Activated CD4-positive, alpha-beta T cell treated with anti-CD3 and anti-CD28 coated beads for 36 hours (primary cell): ENCODE data around the gene ENPP6. TPM values are rescaled to one million over a fixed set of nuclear protein-coding genes. Genes with fewer than 3 reads are reported as not detected.

Experiments used
- ATAC-seq: fragments of 200-7000 bp; cut with Tn5 transposase; one replicate; pipeline ENCODE4 v1.10.0; 2021; ENCODE audit warnings: mild to moderate bottlenecking, moderate library complexity
- CTCF ChIA-PET: fragments of 350-600 bp; sonication (Branson Sonifier 250); formaldehyde crosslinking; loops from one replicate; lab custom pipeline; 2021; ENCODE audit warnings: antibody characterized with exemption; lab: Charles Lee
- POLR2A ChIA-PET: fragments of 350-600 bp; sonication (Branson Sonifier 250); formaldehyde crosslinking; loops from one replicate; lab custom pipeline; 2021; ENCODE audit warnings: antibody characterized with exemption, inconsistent platforms; lab: Charles Lee
- DNase-seq: peaks from one replicate; pipeline ENCODE4 v3.0.0-alpha.2; 2020
- H3K27ac Mint-ChIP-seq: one replicate; pipeline ENCODE4 v1.8.0; 2021; ENCODE audit warnings: mixed read lengths
- H3K27me3 Mint-ChIP-seq: one replicate; pipeline ENCODE4 v1.8.0; 2021; ENCODE audit warnings: mixed read lengths
- H3K36me3 Mint-ChIP-seq: one replicate; pipeline ENCODE4 v1.8.0; 2021; ENCODE audit warnings: low read depth, mixed read lengths
- H3K4me1 Mint-ChIP-seq: one replicate; pipeline ENCODE4 v1.8.0; 2021; ENCODE audit warnings: mixed read lengths
- H3K4me3 Mint-ChIP-seq: one replicate; pipeline ENCODE4 v1.8.0; 2021; ENCODE audit warnings: mild to moderate bottlenecking, moderate library complexity, mixed read lengths
- H3K9me3 Mint-ChIP-seq: one replicate; pipeline ENCODE4 v1.8.0; 2021; ENCODE audit warnings: low read depth, mixed read lengths
- intact Hi-C, 2 experiments: fragments of 100-400 bp; cut with DNase I in 1 of 2; cut with micrococcal nuclease in 1 of 2; formaldehyde crosslinking; loops; one replicate each; pipeline versions ENCODE4 v1.14.2 to v1.15.1; 2022 to 2024; cut with DNase I, micrococcal nuclease
- total RNA-seq, 2 experiments: library from RNA; stranded (reverse); gene quantifications; one replicate each; pipeline ENCODE4 v1.2.3, GENCODE V29; 2021

ENPP6 gene
- total RNA-seq, 2 experiments from 2014 or later = 0.05 TPM; not detected in 1

GRCh38 chr4:184237612-184238011 is 19.9 kb upstream of the ENPP6 start:
- peak overlapping the region; percentile 9 for H3K4me3 Mint-ChIP-seq
- POLR2A ChIA-PET = interaction anchor here (0.6 to 1.1 kb wide), 7 partner anchors 13 to 895 kb away, joined by 3 to 6 read pairs (median 3); partner anchors contain the start of gene CENPU
- H3K9me3 Mint-ChIP-seq = peaks cover 3% of the 10 kb centered on the region
- ATAC-seq = peak; percentile 97
- DNase-seq = peak; percentile 73
- peak overlapping the region; percentile 84 for H3K27ac Mint-ChIP-seq
- no peaks in the 10 kb centered on the region for H3K36me3 Mint-ChIP-seq
- CTCF ChIA-PET = interaction anchor here (0.6 to 1.7 kb wide), 7 partner anchors 9 to 582 kb away, joined by 3 to 11 read pairs (median 3); no protein-coding TSS in a partner anchor
- intact Hi-C loops = loop anchor here in 1 of 2 experiments (1.0 to 10.0 kb wide), 7 partner anchors 45 to 733 kb away; partner anchors contain the start of genes CENPU, ING2, RWDD4 and TRAPPC11
- no peaks in the 10 kb centered on the region for H3K27me3 Mint-ChIP-seq
- peaks cover 28% of the 10 kb centered on the region for H3K4me1 Mint-ChIP-seq

- ChIA-PET CTCF (interaction anchor here (0.8 to 1.5 kb wide), 5 partner anchors 9 to 202 kb away, joined by 3 to 5 read pairs (median 3); partner anchors contain the start of gene ENPP6), POLR2A (no interaction called here)
- intact Hi-C loops = loop anchor here in 1 of 2 experiments (5.0 to 10.0 kb wide), 4 partner anchors 497 to 731 kb away; partner anchors contain the start of genes CENPU, ING2, RWDD4 and TRAPPC11
- Mint-ChIP-seq H3K27ac (no peak overlapping the region), H3K4me1 (peaks cover 28% of the 10 kb centered on the region), H3K27me3 (no peaks in the 10 kb centered on the region), H3K36me3 (no peaks in the 10 kb centered on the region), H3K4me3 (no peak overlapping the region), H3K9me3 (peaks cover 3% of the 10 kb centered on the region)
- DNase-seq (no peak), ATAC-seq (no peak)
Observed at GRCh38 chr4:184235526-184235925, 17.9 kb upstream of the ENPP6 start.

GRCh38 chr4:184234155-184234554 is 16.5 kb upstream of the ENPP6 start:
- no peaks in the 10 kb centered on the region for H3K36me3 Mint-ChIP-seq
- peaks cover 3% of the 10 kb centered on the region for H3K9me3 Mint-ChIP-seq
- H3K27me3 Mint-ChIP-seq = peaks cover under 1% of the 10 kb centered on the region
- POLR2A ChIA-PET = interaction anchor here (0.7 kb wide), 1 partner anchor 16 kb away, joined by 3 read pairs; the partner anchor contains the start of gene ENPP6
- no peak for DNase-seq
- ATAC-seq = no peak
- intact Hi-C loops = loop anchor here in 1 of 2 experiments (10.0 kb wide), 3 partner anchors 579 to 731 kb away; partner anchors contain the start of genes ING2, RWDD4 and TRAPPC11
- CTCF ChIA-PET = interaction anchor here (0.5 to 1.5 kb wide), 2 partner anchors 17 to 588 kb away, joined by 3 read pairs; no protein-coding TSS in a partner anchor
- no peak overlapping the region for H3K4me3 Mint-ChIP-seq
- H3K4me1 Mint-ChIP-seq = peaks cover 38% of the 10 kb centered on the region
- H3K27ac Mint-ChIP-seq = no peak overlapping the region

- Mint-ChIP-seq H3K9me3 (no peaks in the 10 kb centered on the region), H3K4me1 (peaks cover 39% of the 10 kb centered on the region), H3K27ac (no peak overlapping the region), H3K36me3 (no peaks in the 10 kb centered on the region), H3K4me3 (no peak overlapping the region), H3K27me3 (peaks cover 3% of the 10 kb centered on the region)
- DNase-seq (no peak), ATAC-seq (no peak)
- POLR2A ChIA-PET = no interaction called here
- CTCF ChIA-PET = interaction anchor here (1.1 kb wide), 1 partner anchor 15 kb away, joined by 3 read pairs; the partner anchor contains the start of gene ENPP6
- intact Hi-C loops = loop anchor here in 1 of 2 experiments (10.0 kb wide), 3 partner anchors 578 to 732 kb away; partner anchors contain the start of genes ING2, RWDD4 and TRAPPC11
Observed at GRCh38 chr4:184232975-184233374, 15.3 kb upstream of the ENPP6 start.

- no peaks in the 10 kb centered on the region for H3K36me3 Mint-ChIP-seq
- H3K4me3 Mint-ChIP-seq = no peak overlapping the region
- DNase-seq (no peak), ATAC-seq (no peak)
- no peak overlapping the region for H3K27ac Mint-ChIP-seq
- no peaks in the 10 kb centered on the region for H3K9me3 Mint-ChIP-seq
- H3K4me1 Mint-ChIP-seq = peaks cover 32% of the 10 kb centered on the region
- intact Hi-C loops = loop anchor here in 1 of 2 experiments (10.0 kb wide), 3 partner anchors 577 to 733 kb away; partner anchors contain the start of genes ING2, RWDD4 and TRAPPC11
- ChIA-PET CTCF (interaction anchor here (1.1 kb wide), 1 partner anchor 15 kb away, joined by 3 read pairs; the partner anchor contains the start of gene ENPP6), POLR2A (no interaction called here)
- H3K27me3 Mint-ChIP-seq = peaks cover 3% of the 10 kb centered on the region
Observed at GRCh38 chr4:184232202-184232601, 14.5 kb upstream of the ENPP6 start.

- POLR2A ChIA-PET = no interaction called here
- Mint-ChIP-seq H3K27me3 (peaks cover 3% of the 10 kb centered on the region), H3K36me3 (no peaks in the 10 kb centered on the region), H3K27ac (no peak overlapping the region), H3K4me1 (peaks cover 25% of the 10 kb centered on the region), H3K4me3 (no peak overlapping the region), H3K9me3 (no peaks in the 10 kb centered on the region)
- ATAC-seq (no peak), DNase-seq (no peak)
- intact Hi-C loops = loop anchor here in 1 of 2 experiments (10.0 kb wide), 3 partner anchors 577 to 733 kb away; partner anchors contain the start of genes ING2, RWDD4 and TRAPPC11
- CTCF ChIA-PET = interaction anchor here (0.6 kb wide), 1 partner anchor 693 kb away, joined by 3 read pairs; no protein-coding TSS in a partner anchor
Observed at GRCh38 chr4:184231573-184231972, 13.9 kb upstream of the ENPP6 start.

- H3K27me3 Mint-ChIP-seq = peaks cover 3% of the 10 kb centered on the region
- POLR2A ChIA-PET = no interaction called here
- intact Hi-C loops = no loop called here
- H3K9me3 Mint-ChIP-seq = no peaks in the 10 kb centered on the region
- H3K4me1 Mint-ChIP-seq = peaks cover 21% of the 10 kb centered on the region
- ATAC-seq (no peak), DNase-seq (no peak)
- CTCF ChIA-PET = no interaction called here
- no peaks in the 10 kb centered on the region for H3K36me3 Mint-ChIP-seq
- H3K27ac Mint-ChIP-seq = no peak overlapping the region
- H3K4me3 Mint-ChIP-seq = no peak overlapping the region
Observed at GRCh38 chr4:184228056-184228705, 10.5 kb upstream of the ENPP6 start.

- no peak overlapping the region for H3K27ac Mint-ChIP-seq
- intact Hi-C loops = no loop called here
- DNase-seq (no peak), ATAC-seq (no peak)
- POLR2A ChIA-PET = no interaction called here
- peaks cover 3% of the 10 kb centered on the region for H3K9me3 Mint-ChIP-seq
- H3K36me3 Mint-ChIP-seq = no peaks in the 10 kb centered on the region
- H3K27me3 Mint-ChIP-seq = peaks cover 8% of the 10 kb centered on the region
- CTCF ChIA-PET = interaction anchor here (0.5 to 2.0 kb wide), 3 partner anchors 19 to 806 kb away, joined by 3 to 5 read pairs (median 4); no protein-coding TSS in a partner anchor
- H3K4me3 Mint-ChIP-seq = no peak overlapping the region
- no peaks in the 10 kb centered on the region for H3K4me1 Mint-ChIP-seq
Observed at GRCh38 chr4:184216515-184216914, 1.2 kb downstream of the ENPP6 start.

- no peak overlapping the region for H3K4me3 Mint-ChIP-seq
- ATAC-seq = no peak
- H3K4me1 Mint-ChIP-seq = no peaks in the 10 kb centered on the region
- no peak for DNase-seq
- intact Hi-C loops = no loop called here
- ChIA-PET CTCF (interaction anchor here (1.4 kb wide), 1 partner anchor 48 kb away, joined by 3 read pairs; no protein-coding TSS in a partner anchor), POLR2A (no interaction called here)
- H3K36me3 Mint-ChIP-seq = no peaks in the 10 kb centered on the region
- H3K9me3 Mint-ChIP-seq = peaks cover 3% of the 10 kb centered on the region
- peaks cover 6% of the 10 kb centered on the region for H3K27me3 Mint-ChIP-seq
- no peak overlapping the region for H3K27ac Mint-ChIP-seq
Observed at GRCh38 chr4:184215709-184216328, 1.9 kb downstream of the ENPP6 start.

GRCh38 chr4:184214931-184215330 is 2.7 kb downstream of the ENPP6 start:
- Mint-ChIP-seq H3K27ac (no peak overlapping the region), H3K4me1 (no peaks in the 10 kb centered on the region), H3K27me3 (peaks cover 6% of the 10 kb centered on the region), H3K9me3 (peaks cover 3% of the 10 kb centered on the region), H3K4me3 (no peak overlapping the region), H3K36me3 (no peaks in the 10 kb centered on the region)
- ChIA-PET CTCF (interaction anchor here (1.4 kb wide), 1 partner anchor 49 kb away, joined by 3 read pairs; no protein-coding TSS in a partner anchor), POLR2A (no interaction called here)
- ATAC-seq = no peak
- no peak for DNase-seq
- intact Hi-C loops = no loop called here
